Neural cell (in vitro differentiated cells): ENCODE results near the gene IQCH. TPM values are rescaled to one million over a fixed set of nuclear protein-coding genes. Genes with fewer than 3 reads are reported as not detected.

Experiments used
- H2AFZ ChIP-seq: fragments of 200-600, 300-800 bp; sonication (generic), shearing (Covaris generic); 2 replicates; pipeline ENCODE4 v1.6.0; 2014; ENCODE audit warnings: low read depth, mild to moderate bottlenecking, antibody characterized with exemption, low read length, moderate library complexity
- H3F3A ChIP-seq: fragments of 200-600 bp; shearing (Covaris generic); 2 replicates; pipeline ENCODE4 v1.6.1; 2016; ENCODE audit warnings: mild to moderate bottlenecking, moderate library complexity, mixed read lengths, antibody characterized with exemption, low read length; ENCODE audit not compliant: insufficient read depth, poor library complexity, severe bottlenecking
- H3K27ac ChIP-seq: fragments of 200-600, 300-800 bp; sonication (generic), shearing (Covaris generic); 2 replicates; pipeline ENCODE4 v1.5.1; 2014; ENCODE audit warnings: mild to moderate bottlenecking, low read length, moderate library complexity
- H3K27me3 ChIP-seq: fragments of 300-800, 200-600 bp; sonication (generic), shearing (Covaris generic); 2 replicates; pipeline ENCODE4 v1.6.0; 2014; ENCODE audit warnings: mild to moderate bottlenecking, low read depth, low read length, moderate library complexity; ENCODE audit not compliant: insufficient read depth
- H3K36me3 ChIP-seq: fragments of 300-800, 200-600 bp; sonication (generic), shearing (Covaris generic); 2 replicates; pipeline ENCODE4 v1.5.1; 2014; ENCODE audit warnings: mild to moderate bottlenecking, antibody characterized with exemption, low read length, moderate library complexity; ENCODE audit not compliant: insufficient read depth
- H3K4me2 ChIP-seq: fragments of 300-800, 200-600 bp; sonication (generic), shearing (Covaris generic); 2 replicates; pipeline ENCODE4 v1.6.0; 2014; ENCODE audit warnings: mild to moderate bottlenecking, low read length
- H3K4me3 ChIP-seq: fragments of 300-800, 200-600 bp; sonication (generic), shearing (Covaris generic); 2 replicates; pipeline ENCODE4 v1.5.1; 2014; ENCODE audit warnings: mild to moderate bottlenecking, low read length, moderate library complexity
- H3K79me2 ChIP-seq: fragments of 200-600 bp; shearing (Covaris generic); replicated peaks from 2 replicates; pipeline ENCODE4 v1.6.0; 2014; ENCODE audit warnings: mild to moderate bottlenecking, low read length, moderate library complexity; ENCODE audit not compliant: insufficient read depth
- H3K9ac ChIP-seq: fragments of 300-800, 200-600 bp; sonication (generic), shearing (Covaris generic); 2 replicates; pipeline ENCODE4 v1.6.1; 2016; ENCODE audit warnings: mild to moderate bottlenecking, low read length, mixed read lengths
- H3K9me2 ChIP-seq: fragments of 200-600 bp; shearing (Covaris generic); 2 replicates; pipeline ENCODE4 v1.6.1; 2016; ENCODE audit warnings: mild to moderate bottlenecking, low read length, mixed read lengths; ENCODE audit not compliant: insufficient read depth
- H3K9me3 ChIP-seq: fragments of 200-600, 300-800 bp; sonication (generic), shearing (Covaris generic); 2 replicates; pipeline ENCODE4 v1.6.1; 2016; ENCODE audit warnings: mild to moderate bottlenecking, mixed run types, low read length, moderate library complexity, mixed read lengths
- H4K20me1 ChIP-seq: fragments of 200-600 bp; shearing (Covaris generic); 2 replicates; pipeline ENCODE4 v1.6.1; 2016; ENCODE audit warnings: mild to moderate bottlenecking, mixed run types; ENCODE audit not compliant: insufficient read depth
- CTCF ChIP-seq: fragments of 450-650 bp; IDR thresholded peaks from 2 replicates; pipeline ENCODE4 v1.5.1; 2014; ENCODE audit warnings: antibody characterized with exemption, mild to moderate bottlenecking, moderate library complexity; ENCODE audit not compliant: poor library complexity, severe bottlenecking
- EP300 ChIP-seq: fragments of 450-650 bp; conservative IDR thresholded peaks from 2 replicates; pipeline ENCODE4 v1.6.1; 2014; ENCODE audit warnings: antibody characterized with exemption, mild to moderate bottlenecking, moderate library complexity; ENCODE audit not compliant: poor library complexity, severe bottlenecking
- EZH2 ChIP-seq: fragments of 200-600, 300-800 bp; shearing (Covaris generic), sonication (generic); IDR thresholded peaks from 2 replicates; pipeline ENCODE4 v1.6.1; 2014; ENCODE audit warnings: antibody characterized with exemption, low read length, borderline replicate concordance, mild to moderate bottlenecking; ENCODE audit not compliant: insufficient read depth, poor library complexity, severe bottlenecking
- MXI1 ChIP-seq: fragments of 450-650 bp; conservative IDR thresholded peaks from 2 replicates; pipeline ENCODE4 v1.6.1; 2014; ENCODE audit warnings: antibody characterized with exemption, mild to moderate bottlenecking; ENCODE audit not compliant: poor library complexity, severe bottlenecking
- POLR2AphosphoS5 ChIP-seq: IDR thresholded peaks from 2 replicates; pipeline ENCODE4 v1.6.1; 2012
- RAD21 ChIP-seq: fragments of 450-650 bp; conservative IDR thresholded peaks from 2 replicates; pipeline ENCODE4 v1.6.1; 2014; ENCODE audit warnings: antibody characterized with exemption, mild to moderate bottlenecking, moderate library complexity
- SMC3 ChIP-seq: fragments of 450-650 bp; conservative IDR thresholded peaks from 2 replicates; pipeline ENCODE4 v1.6.1; 2014; ENCODE audit warnings: antibody characterized with exemption, mild to moderate bottlenecking, moderate library complexity; ENCODE audit not compliant: poor library complexity
- TAF1 ChIP-seq: IDR thresholded peaks from 2 replicates; pipeline ENCODE4 v1.6.1; 2012; ENCODE audit warnings: low read depth
- polyA plus RNA-seq: library from polyadenylated mRNA; depleted of rRNA; stranded (reverse); fragments of >200 nt; gene quantifications from 2 replicates; pipeline ENCODE4 v1.2.3, GENCODE V29; 2014
- TF ChIP-seq, protein P1 (sequence below): IDR thresholded peaks from 2 replicates; pipeline ENCODE4 v1.6.1; 2012; ENCODE audit warnings: borderline replicate concordance

IQCH gene
- polyA plus RNA-seq, 1 donor from 2014 or later: 2.8 TPM

DNA sequence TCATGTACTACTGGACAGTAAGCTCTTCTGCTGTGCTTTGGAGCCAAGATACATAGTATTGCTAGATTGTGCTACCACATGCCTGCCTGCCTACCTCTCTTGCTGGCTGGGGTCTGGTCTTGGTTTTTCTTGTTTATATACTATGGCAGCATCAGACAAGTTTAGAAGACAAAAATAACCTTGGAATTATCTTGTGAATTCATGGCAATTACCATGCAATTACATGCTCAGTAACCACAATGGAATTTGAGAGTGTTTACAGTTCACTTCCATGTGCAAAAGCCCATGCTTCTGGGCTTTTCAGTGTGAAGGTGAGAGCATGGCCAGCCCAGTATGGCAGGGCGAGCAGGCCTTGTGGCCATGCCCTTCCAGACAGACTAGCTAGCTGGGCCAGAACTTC lies 218.4 kb downstream of the IQCH start:
- no peaks in the 10 kb centered on the region for H3F3A ChIP-seq
- H3K9me2 ChIP-seq: no peaks in the 10 kb centered on the region
- no peak overlapping the region for H3K9ac ChIP-seq
- H3K27me3 ChIP-seq: no peaks in the 10 kb centered on the region
- no peak overlapping the region for H2AFZ ChIP-seq
- no peak overlapping the region for H3K4me2 ChIP-seq
- no peaks in the 10 kb centered on the region for H3K36me3 ChIP-seq
- no peak overlapping the region for H3K4me3 ChIP-seq
- H3K9me3 ChIP-seq: no peaks in the 10 kb centered on the region
- H4K20me1 ChIP-seq: no peaks in the 10 kb centered on the region
- no peak overlapping the region for H3K27ac ChIP-seq
- H3K79me2 ChIP-seq: no peaks in the 10 kb centered on the region
- TF ChIP-seq MXI1 (no peak), EZH2 (no peak), TAF1 (no peak), EP300 (no peak), POLR2AphosphoS5 (no peak), CTCF (no peak), RAD21 (no peak), SMC3 (no peak)
- TF ChIP-seq, protein P1, sequence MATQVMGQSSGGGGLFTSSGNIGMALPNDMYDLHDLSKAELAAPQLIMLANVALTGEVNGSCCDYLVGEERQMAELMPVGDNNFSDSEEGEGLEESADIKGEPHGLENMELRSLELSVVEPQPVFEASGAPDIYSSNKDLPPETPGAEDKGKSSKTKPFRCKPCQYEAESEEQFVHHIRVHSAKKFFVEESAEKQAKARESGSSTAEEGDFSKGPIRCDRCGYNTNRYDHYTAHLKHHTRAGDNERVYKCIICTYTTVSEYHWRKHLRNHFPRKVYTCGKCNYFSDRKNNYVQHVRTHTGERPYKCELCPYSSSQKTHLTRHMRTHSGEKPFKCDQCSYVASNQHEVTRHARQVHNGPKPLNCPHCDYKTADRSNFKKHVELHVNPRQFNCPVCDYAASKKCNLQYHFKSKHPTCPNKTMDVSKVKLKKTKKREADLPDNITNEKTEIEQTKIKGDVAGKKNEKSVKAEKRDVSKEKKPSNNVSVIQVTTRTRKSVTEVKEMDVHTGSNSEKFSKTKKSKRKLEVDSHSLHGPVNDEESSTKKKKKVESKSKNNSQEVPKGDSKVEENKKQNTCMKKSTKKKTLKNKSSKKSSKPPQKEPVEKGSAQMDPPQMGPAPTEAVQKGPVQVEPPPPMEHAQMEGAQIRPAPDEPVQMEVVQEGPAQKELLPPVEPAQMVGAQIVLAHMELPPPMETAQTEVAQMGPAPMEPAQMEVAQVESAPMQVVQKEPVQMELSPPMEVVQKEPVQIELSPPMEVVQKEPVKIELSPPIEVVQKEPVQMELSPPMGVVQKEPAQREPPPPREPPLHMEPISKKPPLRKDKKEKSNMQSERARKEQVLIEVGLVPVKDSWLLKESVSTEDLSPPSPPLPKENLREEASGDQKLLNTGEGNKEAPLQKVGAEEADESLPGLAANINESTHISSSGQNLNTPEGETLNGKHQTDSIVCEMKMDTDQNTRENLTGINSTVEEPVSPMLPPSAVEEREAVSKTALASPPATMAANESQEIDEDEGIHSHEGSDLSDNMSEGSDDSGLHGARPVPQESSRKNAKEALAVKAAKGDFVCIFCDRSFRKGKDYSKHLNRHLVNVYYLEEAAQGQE: no peak

GRCh38 chr15:67474405-67475110 lies 220.0 kb downstream of the IQCH start:
- Histone ChIP-seq H3K4me3 (no peak overlapping the region), H2AFZ (no peak overlapping the region), H3K9me2 (no peaks in the 10 kb centered on the region), H3K79me2 (no peaks in the 10 kb centered on the region), H3K27ac (no peak overlapping the region), H3K9ac (no peak overlapping the region), H3F3A (no peaks in the 10 kb centered on the region), H3K36me3 (no peaks in the 10 kb centered on the region), H3K4me2 (no peak overlapping the region), H3K27me3 (no peaks in the 10 kb centered on the region), H4K20me1 (no peaks in the 10 kb centered on the region), H3K9me3 (no peaks in the 10 kb centered on the region)
- TF ChIP-seq RAD21 (no peak), EP300 (no peak), CTCF (no peak), MXI1 (no peak), TAF1 (no peak), EZH2 (no peak), POLR2AphosphoS5 (no peak), SMC3 (no peak)
- TF ChIP-seq, protein P1: no peak
